Natural killer cell (primary cell): ENCODE results near the gene DACH1. TPM values are rescaled to one million over a fixed set of nuclear protein-coding genes. Genes with fewer than 3 reads are reported as not detected.

Experiments used
- ATAC-seq, 3 donors: fragments of 150-1000 bp in 2 of 3; fragments of 200-7000 bp in 1 of 3; cut with Tn5 transposase; 1 replicate in 1 of 3; 2 replicates in 2 of 3; pipeline ENCODE4 v1.10.0; 2021; ENCODE audit warnings: mild to moderate bottlenecking in 2 of 3, moderate library complexity in 2 of 3
- DNase-seq, 2 donors: peaks; one replicate each; pipeline versions ENCODE4 v3.0.0 to v3.0.0-alpha.2; 2013 to 2021; ENCODE audit warnings: mixed read lengths in 1 of 2
- H3K27ac ChIP-seq: one replicate; pipeline ENCODE4 v1.5.1; 2013; ENCODE audit warnings: mild to moderate bottlenecking, low read length
- H3K27me3 ChIP-seq: one replicate; pipeline ENCODE4 v1.6.1; 2013; ENCODE audit warnings: low read length; ENCODE audit not compliant: control insufficient read depth, insufficient read depth
- H3K36me3 ChIP-seq: one replicate; pipeline ENCODE4 v1.6.1; 2013; ENCODE audit warnings: low read length; ENCODE audit not compliant: control insufficient read depth, insufficient read depth
- H3K4me1 ChIP-seq: one replicate; pipeline ENCODE4 v1.6.1; 2013; ENCODE audit warnings: low read length; ENCODE audit not compliant: control insufficient read depth, insufficient read depth
- H3K4me3 ChIP-seq: one replicate; pipeline ENCODE4 v1.5.1; 2013; ENCODE audit warnings: low read length
- H3K9me3 ChIP-seq: one replicate; pipeline ENCODE4 v1.6.1; 2013; ENCODE audit warnings: low read length; ENCODE audit not compliant: control insufficient read depth, insufficient read depth
- H3K27ac Mint-ChIP-seq, 2 donors: one replicate each; pipeline ENCODE4 v1.8.0; 2022; ENCODE audit warnings: mild to moderate bottlenecking in 2 of 2, mixed read lengths in 2 of 2, moderate library complexity in 1 of 2
- H3K27me3 Mint-ChIP-seq, 2 donors: one replicate each; pipeline ENCODE4 v1.8.0; 2022; ENCODE audit warnings: low read depth in 2 of 2, mixed read lengths in 2 of 2
- H3K36me3 Mint-ChIP-seq: one replicate; pipeline ENCODE4 v1.8.0; 2022; ENCODE audit warnings: mixed read lengths
- H3K4me1 Mint-ChIP-seq, 2 donors: one replicate each; pipeline ENCODE4 v1.8.0; 2022; ENCODE audit warnings: mixed read lengths in 2 of 2
- H3K4me3 Mint-ChIP-seq: one replicate; pipeline ENCODE4 v1.8.0; 2022; ENCODE audit warnings: mild to moderate bottlenecking, moderate library complexity, mixed read lengths
- H3K9me3 Mint-ChIP-seq, 2 donors: one replicate each; pipeline ENCODE4 v1.8.0; 2022; ENCODE audit warnings: mixed read lengths in 2 of 2
- WGBS: methylation state at CpG from one replicate; pipeline ENCODE4 v1.1.7; 2013; ENCODE audit warnings: missing lambda C conversion rate; ENCODE audit not compliant: insufficient coverage; 5-methylcytosine and 5-hydroxymethylcytosine counted together
- intact Hi-C: fragments of 100-400 bp; cut with micrococcal nuclease; formaldehyde crosslinking; loops from one replicate; pipeline ENCODE4 v1.14.2; 2022
- total RNA-seq, 4 donors: library from RNA; stranded (reverse); fragments of 120-200 nt in 1 of 4; gene quantifications; one replicate each; pipeline versions ENCODE4 v1.2.3 to v1.2.4, GENCODE V29; 2013 to 2022
- TF ChIP-seq, protein P1 (sequence below): fragments of 200-600 bp; IDR thresholded peaks from one replicate; pipeline ENCODE4 v1.8.0; 2022; ENCODE audit warnings: antibody characterized with exemption

The DACH1 gene
- total RNA-seq, 3 donors from 2014 or later (not counting 1 experiment from before 2014, with no cell fraction given) = 0.29 to 2.3 (median 0.49) TPM

DNA sequence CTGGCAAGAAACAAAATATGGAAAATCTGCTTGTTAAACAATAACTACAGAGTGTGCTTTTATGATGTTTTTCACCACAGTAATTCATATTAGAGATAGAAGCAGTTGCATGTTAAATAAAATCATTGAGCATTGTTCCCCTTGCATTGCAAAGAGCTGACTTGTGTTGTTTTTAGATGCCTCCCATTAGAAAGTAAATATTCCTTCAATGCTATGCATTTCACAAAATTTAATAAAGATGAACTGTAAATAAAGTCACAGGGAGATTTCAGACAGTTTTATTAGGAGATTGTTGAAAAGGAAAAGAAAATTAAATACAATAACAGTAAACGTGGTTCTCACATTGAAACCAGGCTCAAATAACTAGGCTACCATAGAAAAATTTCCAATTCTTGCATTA, 429.3 kb downstream of the DACH1 start:
- Histone ChIP-seq H3K27me3 (no peaks in the 10 kb centered on the region), H3K4me1 (no peaks in the 10 kb centered on the region), H3K27ac (no peak overlapping the region), H3K9me3 (no peaks in the 10 kb centered on the region), H3K4me3 (no peak overlapping the region), H3K36me3 (no peaks in the 10 kb centered on the region)
- H3K9me3 Mint-ChIP-seq = peaks cover 0 to 6% of the 10 kb centered on the region in 2 donors
- H3K36me3 Mint-ChIP-seq = no peaks in the 10 kb centered on the region
- H3K27ac Mint-ChIP-seq = no peak overlapping the region
- ATAC-seq (no peak), DNase-seq (no peak)
- no CpG with 5 or more reads among the region's 1 CpG for WGBS
- TF ChIP-seq, protein P1, sequence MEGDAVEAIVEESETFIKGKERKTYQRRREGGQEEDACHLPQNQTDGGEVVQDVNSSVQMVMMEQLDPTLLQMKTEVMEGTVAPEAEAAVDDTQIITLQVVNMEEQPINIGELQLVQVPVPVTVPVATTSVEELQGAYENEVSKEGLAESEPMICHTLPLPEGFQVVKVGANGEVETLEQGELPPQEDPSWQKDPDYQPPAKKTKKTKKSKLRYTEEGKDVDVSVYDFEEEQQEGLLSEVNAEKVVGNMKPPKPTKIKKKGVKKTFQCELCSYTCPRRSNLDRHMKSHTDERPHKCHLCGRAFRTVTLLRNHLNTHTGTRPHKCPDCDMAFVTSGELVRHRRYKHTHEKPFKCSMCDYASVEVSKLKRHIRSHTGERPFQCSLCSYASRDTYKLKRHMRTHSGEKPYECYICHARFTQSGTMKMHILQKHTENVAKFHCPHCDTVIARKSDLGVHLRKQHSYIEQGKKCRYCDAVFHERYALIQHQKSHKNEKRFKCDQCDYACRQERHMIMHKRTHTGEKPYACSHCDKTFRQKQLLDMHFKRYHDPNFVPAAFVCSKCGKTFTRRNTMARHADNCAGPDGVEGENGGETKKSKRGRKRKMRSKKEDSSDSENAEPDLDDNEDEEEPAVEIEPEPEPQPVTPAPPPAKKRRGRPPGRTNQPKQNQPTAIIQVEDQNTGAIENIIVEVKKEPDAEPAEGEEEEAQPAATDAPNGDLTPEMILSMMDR = no peak
- no peaks in the 10 kb centered on the region for H3K4me1 Mint-ChIP-seq
- no peak overlapping the region for H3K4me3 Mint-ChIP-seq
- no peaks in the 10 kb centered on the region for H3K27me3 Mint-ChIP-seq
- intact Hi-C loops = no loop called here

DNA sequence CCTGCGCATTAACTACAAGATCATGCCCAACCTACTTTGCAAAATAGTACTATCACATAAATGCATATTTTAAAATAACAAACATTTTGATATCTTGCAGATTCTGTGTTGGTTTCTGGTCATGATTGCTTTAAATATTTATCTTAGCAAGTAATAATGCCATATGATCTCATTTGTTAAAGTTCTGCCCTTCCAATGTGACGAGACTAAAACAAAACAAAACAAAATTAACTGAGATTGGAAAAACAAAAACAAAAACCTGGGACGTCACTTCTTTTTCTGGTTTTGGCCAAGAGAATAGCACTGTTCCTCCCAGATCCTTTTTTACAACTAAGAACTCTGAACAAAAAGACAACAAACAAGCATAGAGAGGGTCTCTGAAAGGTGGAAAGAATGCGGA, 436.3 kb downstream of the DACH1 start:
- no peaks in the 10 kb centered on the region for H3K27me3 ChIP-seq
- no peak overlapping the region for H3K27ac ChIP-seq
- H3K4me3 ChIP-seq = no peak overlapping the region
- intact Hi-C loops = no loop called here
- Mint-ChIP-seq H3K27me3 (no peaks in the 10 kb centered on the region), H3K27ac (no peak overlapping the region), H3K4me3 (no peak overlapping the region), H3K9me3 (peaks cover 6 to 7% of the 10 kb centered on the region in 2 donors), H3K36me3 (no peaks in the 10 kb centered on the region), H3K4me1 (no peaks in the 10 kb centered on the region)
- no peaks in the 10 kb centered on the region for H3K4me1 ChIP-seq
- 80% methylated on average over 3 of the region's 4 CpGs for WGBS
- DNase-seq (no peak), ATAC-seq (no peak)
- H3K36me3 ChIP-seq = no peaks in the 10 kb centered on the region
- peaks cover 4% of the 10 kb centered on the region for H3K9me3 ChIP-seq
- TF ChIP-seq, protein P1 = no peak

DNA sequence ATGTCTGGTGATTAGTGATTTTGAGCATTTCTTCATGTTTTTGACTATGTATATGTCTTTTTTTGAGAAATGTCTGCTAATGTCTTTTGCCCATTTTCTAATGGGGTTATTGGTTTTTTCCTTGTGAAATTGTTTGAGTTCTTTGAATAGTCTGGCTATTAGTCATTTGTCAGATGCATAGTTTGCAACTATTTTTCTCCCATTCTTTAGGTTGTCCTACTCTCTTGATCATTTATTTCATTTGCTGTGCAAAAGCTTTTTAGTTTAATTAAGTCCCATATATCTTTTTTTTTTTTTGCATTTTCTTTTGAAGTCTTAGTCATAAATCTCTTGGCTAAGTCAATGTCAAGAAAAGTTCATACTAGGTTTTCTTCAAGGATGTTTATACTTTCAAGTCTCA, 449.8 kb downstream of the DACH1 start:
- TF ChIP-seq, protein P1 = no peak
- H3K4me3 Mint-ChIP-seq = no peak overlapping the region
- peaks cover 6% of the 10 kb centered on the region for H3K36me3 Mint-ChIP-seq

DNA sequence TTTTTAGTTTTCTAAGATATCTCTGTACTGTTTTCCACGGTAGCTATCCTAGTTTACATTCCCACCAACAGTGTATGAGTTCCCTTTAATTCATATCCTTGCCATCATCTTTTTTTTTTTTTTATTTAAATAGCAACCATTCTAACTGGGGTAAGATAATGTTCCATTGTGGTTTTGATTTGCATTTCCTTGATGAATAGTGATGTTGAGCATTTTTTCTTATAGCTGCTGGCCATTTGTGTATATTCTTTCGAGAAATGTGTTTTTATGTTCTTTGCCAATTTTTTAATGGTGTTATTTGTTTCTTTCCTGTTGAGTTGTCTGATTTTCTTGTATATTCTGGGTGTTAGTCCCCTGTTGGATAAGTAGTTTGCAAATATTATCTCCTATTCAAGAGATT, 454.8 kb downstream of the DACH1 start:
- Mint-ChIP-seq H3K9me3 (peaks cover 8 to 12% of the 10 kb centered on the region in 2 donors), H3K4me1 (no peaks in the 10 kb centered on the region), H3K36me3 (peaks cover 6% of the 10 kb centered on the region), H3K27me3 (no peaks in the 10 kb centered on the region), H3K27ac (no peak overlapping the region), H3K4me3 (no peak overlapping the region)
- WGBS = 63% methylated on average over 1 of the region's 2 CpGs
- ATAC-seq = no peak
- no peak for DNase-seq
- Histone ChIP-seq H3K9me3 (no peaks in the 10 kb centered on the region), H3K4me1 (no peaks in the 10 kb centered on the region), H3K4me3 (no peak overlapping the region), H3K36me3 (no peaks in the 10 kb centered on the region), H3K27me3 (no peaks in the 10 kb centered on the region), H3K27ac (no peak overlapping the region)
- TF ChIP-seq, protein P1 = no peak
- intact Hi-C loops = no loop called here

More for the DNA sequence above, 449.8 kb downstream of the DACH1 start:
- no peaks in the 10 kb centered on the region for H3K9me3 ChIP-seq
- no peaks in the 10 kb centered on the region for H3K27me3 Mint-ChIP-seq
- H3K27ac Mint-ChIP-seq = no peak overlapping the region
- DNase-seq = no peak
- no peak for ATAC-seq
- H3K4me3 ChIP-seq = no peak overlapping the region
- H3K36me3 ChIP-seq = no peaks in the 10 kb centered on the region
- H3K27me3 ChIP-seq = no peaks in the 10 kb centered on the region
- peaks cover 9 to 13% of the 10 kb centered on the region in 2 donors for H3K9me3 Mint-ChIP-seq
- no peaks in the 10 kb centered on the region for H3K4me1 Mint-ChIP-seq
- H3K27ac ChIP-seq = no peak overlapping the region
- no peaks in the 10 kb centered on the region for H3K4me1 ChIP-seq
- intact Hi-C loops = no loop called here
